Gastroesophageal sphincter (tissue), 3 donors: ENCODE data around the gene TMEM222.

Source experiments
- CTCF ChIP-seq, 4 experiments: fragments of 200-600 bp in 2 of 4; fragments of 450-650 bp in 2 of 4; sonication (generic) in 1 of 4; IDR thresholded peaks; one replicate each; pipeline ENCODE4 v1.5.1; 2017 to 2019; ENCODE audit warnings: antibody characterized with exemption in 4 of 4, mild to moderate bottlenecking in 2 of 4, moderate library complexity in 2 of 4
- POLR2A ChIP-seq, 2 donors: fragments of 450-650 bp; IDR thresholded peaks; one replicate each; pipeline ENCODE4 v1.6.1; 2017; ENCODE audit warnings: antibody characterized with exemption in 2 of 2, mild to moderate bottlenecking in 2 of 2, moderate library complexity in 1 of 2
- POLR2AphosphoS5 ChIP-seq: sonication (generic); formaldehyde crosslinking; IDR thresholded peaks from one replicate; pipeline ENCODE4 v1.6.1; 2017; ENCODE audit warnings: antibody characterized with exemption

DNA sequence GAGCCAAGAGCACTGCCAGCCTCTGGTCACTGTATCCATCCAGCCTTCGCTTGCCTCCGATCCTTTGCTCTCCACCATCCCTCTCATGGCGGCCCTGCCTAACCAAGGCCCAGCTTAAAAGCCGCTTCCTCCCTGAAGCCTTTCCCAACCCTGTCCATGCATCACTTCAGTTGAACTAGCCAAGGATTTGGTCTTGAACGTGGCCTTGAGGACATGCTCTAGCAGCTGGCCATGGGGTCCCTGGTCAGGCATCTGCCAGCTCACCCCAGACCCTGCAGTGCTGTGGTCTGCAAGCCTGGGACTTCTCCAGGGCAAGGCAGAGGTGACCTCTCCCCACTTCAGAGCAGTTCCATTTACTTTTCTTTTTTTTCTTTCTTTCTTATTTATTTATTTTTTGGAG is 14.8 kb downstream of the TMEM222 start:
- TF ChIP-seq POLR2A (IDR thresholded peaks at IDR 0.05) = no peak
- no peak for TF ChIP-seq CTCF (IDR thresholded peaks at IDR 0.05)
- no peak for TF ChIP-seq POLR2AphosphoS5
